ENCODE results near the gene MUC4.
"Not testable (repeated sequence)": the region's sequence is repeated elsewhere in the genome, so short reads cannot be mapped to it uniquely, and the experiment has no call there.

The MUC4 gene

GRCh38 chr3:195794708-195795107 lies 17.0 kb downstream of the MUC4 start:
- peak; percentile 36 for DNase-seq
- in situ Hi-C loops (cut with MboI; ENCODE audit: low pct_unique_long_range_greater_than_20kb, low sequenced_read_pairs), result no loop called here

GRCh38 chr3:195792621-195793020 lies 19.1 kb downstream of the MUC4 start:
- in situ Hi-C loops (cut with MboI; ENCODE audit: low pct_unique_long_range_greater_than_20kb, low sequenced_read_pairs); DNase-seq: not testable (repeated sequence)

GRCh38 chr3:195790901-195791300 lies 20.8 kb downstream of the MUC4 start:
- DNase-seq, result no peak
- in situ Hi-C loops (cut with MboI; ENCODE audit: low pct_unique_long_range_greater_than_20kb, low sequenced_read_pairs), result no loop called here

- DNase-seq, result no peak
- in situ Hi-C loops (cut with MboI; ENCODE audit: low pct_unique_long_range_greater_than_20kb, low sequenced_read_pairs), result no loop called here
These were observed 22.8 kb downstream of the MUC4 start for GRCh38 chr3:195788711-195789581.

- DNase-seq; in situ Hi-C loops (cut with MboI; ENCODE audit: low pct_unique_long_range_greater_than_20kb, low sequenced_read_pairs): not testable (repeated sequence)
These were observed 25.8 kb downstream of the MUC4 start for GRCh38 chr3:195785781-195786405.

- DNase-seq; in situ Hi-C loops (cut with MboI; ENCODE audit: low pct_unique_long_range_greater_than_20kb, low sequenced_read_pairs): not testable (repeated sequence)
These were observed 27.7 kb downstream of the MUC4 start for GRCh38 chr3:195784031-195784430.

GRCh38 chr3:195781236-195781635 lies 30.5 kb downstream of the MUC4 start:
- in situ Hi-C loops (cut with MboI; ENCODE audit: low pct_unique_long_range_greater_than_20kb, low sequenced_read_pairs), result not testable (repeated sequence)

GRCh38 chr3:195777975-195778374 lies 33.8 kb downstream of the MUC4 start:
- DNase-seq, result no peak
- in situ Hi-C loops (cut with MboI; ENCODE audit: low pct_unique_long_range_greater_than_20kb, low sequenced_read_pairs), result no loop called here

More at GRCh38 chr3:195781236-195781635, 30.5 kb downstream of the MUC4 start:
- not testable (repeated sequence) for DNase-seq

GRCh38 chr3:195774917-195775316 lies 36.8 kb downstream of the MUC4 start:
- in situ Hi-C loops (cut with MboI; ENCODE audit: low pct_unique_long_range_greater_than_20kb, low sequenced_read_pairs), result no loop called here
- peak; percentile 76 for DNase-seq

GRCh38 chr3:195773956-195774537 lies 37.7 kb downstream of the MUC4 start:
- in situ Hi-C loops (cut with MboI; ENCODE audit: low pct_unique_long_range_greater_than_20kb, low sequenced_read_pairs), result no loop called here
- DNase-seq, result no peak

GRCh38 chr3:195771646-195772300 lies 40.0 kb downstream of the MUC4 start:
- in situ Hi-C loops (cut with MboI; ENCODE audit: low pct_unique_long_range_greater_than_20kb, low sequenced_read_pairs), result no loop called here
- DNase-seq, result no peak

GRCh38 chr3:195770841-195771645 lies 40.7 kb downstream of the MUC4 start:
- DNase-seq; in situ Hi-C loops (cut with MboI; ENCODE audit: low pct_unique_long_range_greater_than_20kb, low sequenced_read_pairs): not testable (repeated sequence)

GRCh38 chr3:195770081-195770840 lies 41.5 kb downstream of the MUC4 start:
- in situ Hi-C loops (cut with MboI; ENCODE audit: low pct_unique_long_range_greater_than_20kb, low sequenced_read_pairs), result no loop called here
- DNase-seq, result no peak

- no peak for DNase-seq
- in situ Hi-C loops (cut with MboI; ENCODE audit: low pct_unique_long_range_greater_than_20kb, low sequenced_read_pairs), result no loop called here
These were observed 42.2 kb downstream of the MUC4 start for GRCh38 chr3:195769551-195769950.

- DNase-seq, result no peak
- in situ Hi-C loops (cut with MboI; ENCODE audit: low pct_unique_long_range_greater_than_20kb, low sequenced_read_pairs), result no loop called here
These were observed 42.9 kb downstream of the MUC4 start for GRCh38 chr3:195768831-195769303.

GRCh38 chr3:195768414-195768813 lies 43.3 kb downstream of the MUC4 start:
- in situ Hi-C loops (cut with MboI; ENCODE audit: low pct_unique_long_range_greater_than_20kb, low sequenced_read_pairs), result no loop called here
- no peak for DNase-seq

GRCh38 chr3:195767792-195768191 lies 43.9 kb downstream of the MUC4 start:
- DNase-seq, result no peak
- in situ Hi-C loops (cut with MboI; ENCODE audit: low pct_unique_long_range_greater_than_20kb, low sequenced_read_pairs), result no loop called here

GRCh38 chr3:195766671-195767070 lies 45.1 kb downstream of the MUC4 start:
- in situ Hi-C loops (cut with MboI; ENCODE audit: low pct_unique_long_range_greater_than_20kb, low sequenced_read_pairs), result no loop called here
- DNase-seq, result no peak

All from KBM-7 (cell line).